ENCODE results near the gene MEF2C. TPM values are rescaled to one million over a fixed set of nuclear protein-coding genes. Genes with fewer than 3 reads are reported as not detected.
A peak's percentile ranks its signal among the peaks of the same experiment; 100 is the strongest.
"Not testable (repeated sequence)": the region's sequence is repeated elsewhere in the genome, so short reads cannot be mapped to it uniquely, and the experiment has no call there.

Gene MEF2C
- total and polyA plus RNA-seq, 3 experiments from 2014 or later = 0.31 to 0.85 TPM; not detected in 1

- H3K27ac Mint-ChIP-seq; H3K27me3 Mint-ChIP-seq; H3K27ac ChIP-seq (ENCODE audit: low read depth, low read length); H3K4me3 Mint-ChIP-seq; H3K9me3 Mint-ChIP-seq; H3K4me1 Mint-ChIP-seq; H3K4me1 ChIP-seq (ENCODE audit: insufficient read depth, low read length); POLR2A ChIA-PET; H3K36me3 ChIP-seq (ENCODE audit: insufficient read depth, low read length); H3K4me3 ChIP-seq (ENCODE audit: low read length); CTCF ChIA-PET; H3K36me3 Mint-ChIP-seq; DNase-seq; H3K27me3 ChIP-seq (ENCODE audit: insufficient read depth, low read length, poor library complexity, severe bottlenecking); H3K9me3 ChIP-seq (ENCODE audit: low read length): not testable (repeated sequence)
These were observed 29.8 kb upstream of the MEF2C start for GRCh38 chr5:88912743-88913142.

GRCh38 chr5:88911059-88911572, 28.1 kb upstream of the MEF2C start:
- H3K4me3 ChIP-seq (ENCODE audit: low read length); H3K36me3 ChIP-seq (ENCODE audit: insufficient read depth, low read length); H3K27me3 ChIP-seq (ENCODE audit: insufficient read depth, low read length, poor library complexity, severe bottlenecking); CTCF ChIA-PET; H3K4me3 Mint-ChIP-seq; H3K36me3 Mint-ChIP-seq; H3K9me3 Mint-ChIP-seq; H3K4me1 Mint-ChIP-seq; H3K27ac Mint-ChIP-seq; H3K9me3 ChIP-seq (ENCODE audit: low read length); POLR2A ChIA-PET; H3K27ac ChIP-seq (ENCODE audit: low read depth, low read length); H3K4me1 ChIP-seq (ENCODE audit: insufficient read depth, low read length); DNase-seq; H3K27me3 Mint-ChIP-seq: not testable (repeated sequence)

- H3K4me3 ChIP-seq (ENCODE audit: low read length); H3K27me3 Mint-ChIP-seq; H3K36me3 ChIP-seq (ENCODE audit: insufficient read depth, low read length); CTCF ChIA-PET; H3K27ac ChIP-seq (ENCODE audit: low read depth, low read length); DNase-seq; H3K4me3 Mint-ChIP-seq; H3K4me1 Mint-ChIP-seq; H3K27ac Mint-ChIP-seq; H3K36me3 Mint-ChIP-seq; H3K9me3 Mint-ChIP-seq; POLR2A ChIA-PET; H3K27me3 ChIP-seq (ENCODE audit: insufficient read depth, low read length, poor library complexity, severe bottlenecking); H3K9me3 ChIP-seq (ENCODE audit: low read length); H3K4me1 ChIP-seq (ENCODE audit: insufficient read depth, low read length): not testable (repeated sequence)
These were observed 21.5 kb upstream of the MEF2C start for GRCh38 chr5:88904478-88904877.

GRCh38 chr5:88903966-88904365, 21.0 kb upstream of the MEF2C start:
- H3K9me3 Mint-ChIP-seq; H3K27me3 Mint-ChIP-seq; H3K36me3 ChIP-seq (ENCODE audit: insufficient read depth, low read length); H3K9me3 ChIP-seq (ENCODE audit: low read length); POLR2A ChIA-PET; CTCF ChIA-PET; H3K4me1 ChIP-seq (ENCODE audit: insufficient read depth, low read length); H3K27me3 ChIP-seq (ENCODE audit: insufficient read depth, low read length, poor library complexity, severe bottlenecking); DNase-seq; H3K4me3 ChIP-seq (ENCODE audit: low read length); H3K36me3 Mint-ChIP-seq; H3K4me1 Mint-ChIP-seq; H3K4me3 Mint-ChIP-seq; H3K27ac Mint-ChIP-seq; H3K27ac ChIP-seq (ENCODE audit: low read depth, low read length): not testable (repeated sequence)

GRCh38 chr5:88901077-88901476, 18.1 kb upstream of the MEF2C start:
- H3K4me3 Mint-ChIP-seq; H3K4me1 Mint-ChIP-seq; H3K27ac ChIP-seq (ENCODE audit: low read depth, low read length); H3K9me3 ChIP-seq (ENCODE audit: low read length); POLR2A ChIA-PET; H3K9me3 Mint-ChIP-seq; H3K4me3 ChIP-seq (ENCODE audit: low read length); H3K27me3 ChIP-seq (ENCODE audit: insufficient read depth, low read length, poor library complexity, severe bottlenecking); H3K4me1 ChIP-seq (ENCODE audit: insufficient read depth, low read length); H3K36me3 ChIP-seq (ENCODE audit: insufficient read depth, low read length); H3K27me3 Mint-ChIP-seq; CTCF ChIA-PET; DNase-seq; H3K36me3 Mint-ChIP-seq: not testable (repeated sequence)
- H3K27ac Mint-ChIP-seq = peak overlapping the region in 1 of 8 donors; percentile 86

GRCh38 chr5:88899096-88899737, 16.2 kb upstream of the MEF2C start:
- Histone ChIP-seq H3K4me1 (ENCODE audit: insufficient read depth, low read length) (no peaks in the 10 kb centered on the region), H3K9me3 (ENCODE audit: low read length) (no peaks in the 10 kb centered on the region), H3K4me3 (ENCODE audit: low read length) (no peak overlapping the region), H3K36me3 (ENCODE audit: insufficient read depth, low read length) (no peaks in the 10 kb centered on the region), H3K27me3 (ENCODE audit: insufficient read depth, low read length, poor library complexity, severe bottlenecking) (no peaks in the 10 kb centered on the region), H3K27ac (ENCODE audit: low read depth, low read length) (no peak overlapping the region)
- no peaks in the 10 kb centered on the region for H3K4me1 Mint-ChIP-seq
- POLR2A ChIA-PET = no interaction called here
- H3K4me3 Mint-ChIP-seq = no peak overlapping the region
- H3K36me3 Mint-ChIP-seq = no peaks in the 10 kb centered on the region
- DNase-seq = no peak
- CTCF ChIA-PET = no interaction called here
- H3K27me3 Mint-ChIP-seq = peaks cover 0 to 3% of the 10 kb centered on the region in 2 donors
- no peak overlapping the region for H3K27ac Mint-ChIP-seq
- H3K9me3 Mint-ChIP-seq = peaks cover 0 to 6% (median 0%) of the 10 kb centered on the region in 5 donors

GRCh38 chr5:88897748-88898147, 14.8 kb upstream of the MEF2C start:
- H3K9me3 ChIP-seq (ENCODE audit: low read length) = no peaks in the 10 kb centered on the region
- peaks cover 0 to 3% of the 10 kb centered on the region in 2 donors for H3K27me3 Mint-ChIP-seq
- CTCF ChIA-PET = no interaction called here
- no peaks in the 10 kb centered on the region for H3K36me3 ChIP-seq (ENCODE audit: insufficient read depth, low read length)
- H3K4me1 ChIP-seq (ENCODE audit: insufficient read depth, low read length) = no peaks in the 10 kb centered on the region
- H3K27ac ChIP-seq (ENCODE audit: low read depth, low read length) = no peak overlapping the region
- no peak overlapping the region for H3K4me3 ChIP-seq (ENCODE audit: low read length)
- H3K27ac Mint-ChIP-seq = no peak overlapping the region
- POLR2A ChIA-PET = no interaction called here
- no peaks in the 10 kb centered on the region for H3K4me1 Mint-ChIP-seq
- H3K36me3 Mint-ChIP-seq = no peaks in the 10 kb centered on the region
- H3K9me3 Mint-ChIP-seq = peaks cover 0 to 6% (median 0%) of the 10 kb centered on the region in 5 donors
- H3K27me3 ChIP-seq (ENCODE audit: insufficient read depth, low read length, poor library complexity, severe bottlenecking) = no peaks in the 10 kb centered on the region
- no peak for DNase-seq
- no peak overlapping the region for H3K4me3 Mint-ChIP-seq

GRCh38 chr5:88895681-88896501, 12.9 kb upstream of the MEF2C start:
- no peaks in the 10 kb centered on the region for H3K27me3 ChIP-seq (ENCODE audit: insufficient read depth, low read length, poor library complexity, severe bottlenecking)
- no peaks in the 10 kb centered on the region for H3K4me1 Mint-ChIP-seq
- ChIA-PET POLR2A (no interaction called here), CTCF (no interaction called here)
- no peaks in the 10 kb centered on the region for H3K9me3 ChIP-seq (ENCODE audit: low read length)
- H3K36me3 ChIP-seq (ENCODE audit: insufficient read depth, low read length) = no peaks in the 10 kb centered on the region
- H3K9me3 Mint-ChIP-seq = peaks cover 0 to 6% (median 0%) of the 10 kb centered on the region in 5 donors
- no peak overlapping the region for H3K27ac Mint-ChIP-seq
- peaks cover 3 to 7% of the 10 kb centered on the region in 2 donors for H3K27me3 Mint-ChIP-seq
- no peak for DNase-seq
- H3K4me3 Mint-ChIP-seq = no peak overlapping the region
- no peaks in the 10 kb centered on the region for H3K36me3 Mint-ChIP-seq
- H3K4me1 ChIP-seq (ENCODE audit: insufficient read depth, low read length) = no peaks in the 10 kb centered on the region
- no peak overlapping the region for H3K4me3 ChIP-seq (ENCODE audit: low read length)
- H3K27ac ChIP-seq (ENCODE audit: low read depth, low read length) = no peak overlapping the region
